Measurements from ENCODE around the gene CDK17.

The CDK17 gene

DNA sequence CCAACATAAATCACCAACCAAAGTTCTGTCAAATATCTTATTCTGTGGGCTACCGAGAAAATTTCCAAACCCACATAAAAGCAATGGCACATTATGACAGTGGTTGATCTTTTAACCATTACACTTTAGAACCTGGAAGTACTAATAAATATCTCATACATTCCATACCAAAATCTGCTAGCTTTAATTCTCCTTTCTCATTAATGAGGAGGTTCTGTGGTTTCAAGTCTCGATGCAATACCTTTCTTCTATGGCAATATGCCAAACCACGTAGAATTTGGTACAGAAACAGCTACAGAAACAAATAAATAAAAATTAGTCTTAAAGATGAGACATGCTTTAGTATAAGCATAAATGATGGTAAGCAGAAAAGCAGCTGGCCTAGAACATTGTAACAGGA, 105.4 kb downstream of the CDK17 start:
- peaks cover 26% of the 10 kb centered on the region; the same call in 1 of the 2 replicates for H3K36me3 ChIP-seq (ENCODE audit: low read length)
- H3K9ac ChIP-seq (ENCODE audit: low read length): peak overlapping the region; percentile 42
- H2AFZ ChIP-seq (ENCODE audit: low read depth, low read length, severe bottlenecking): no peak overlapping the region
- H3F3A ChIP-seq (ENCODE audit: insufficient read depth): peaks cover 47% of the 10 kb centered on the region
- peak overlapping the region; percentile 93 for H3K27ac ChIP-seq (ENCODE audit: low read depth, low read length)
- no peaks in the 10 kb centered on the region for H3K27me3 ChIP-seq (ENCODE audit: low read length)
- H3K4me2 ChIP-seq (ENCODE audit: low read depth, low read length, poor library complexity, severe bottlenecking): peak overlapping the region; percentile 85
- H3K79me2 ChIP-seq (ENCODE audit: insufficient read depth, low read length): peaks cover 8% of the 10 kb centered on the region; the same call in 1 of the 2 replicates
- no peaks in the 10 kb centered on the region for H4K20me1 ChIP-seq (ENCODE audit: low read depth, low read length)
- H3K9me2 ChIP-seq (replicated peaks; ENCODE audit: insufficient read depth, low read length): no peaks in the 10 kb centered on the region
- TF ChIP-seq, protein P1, sequence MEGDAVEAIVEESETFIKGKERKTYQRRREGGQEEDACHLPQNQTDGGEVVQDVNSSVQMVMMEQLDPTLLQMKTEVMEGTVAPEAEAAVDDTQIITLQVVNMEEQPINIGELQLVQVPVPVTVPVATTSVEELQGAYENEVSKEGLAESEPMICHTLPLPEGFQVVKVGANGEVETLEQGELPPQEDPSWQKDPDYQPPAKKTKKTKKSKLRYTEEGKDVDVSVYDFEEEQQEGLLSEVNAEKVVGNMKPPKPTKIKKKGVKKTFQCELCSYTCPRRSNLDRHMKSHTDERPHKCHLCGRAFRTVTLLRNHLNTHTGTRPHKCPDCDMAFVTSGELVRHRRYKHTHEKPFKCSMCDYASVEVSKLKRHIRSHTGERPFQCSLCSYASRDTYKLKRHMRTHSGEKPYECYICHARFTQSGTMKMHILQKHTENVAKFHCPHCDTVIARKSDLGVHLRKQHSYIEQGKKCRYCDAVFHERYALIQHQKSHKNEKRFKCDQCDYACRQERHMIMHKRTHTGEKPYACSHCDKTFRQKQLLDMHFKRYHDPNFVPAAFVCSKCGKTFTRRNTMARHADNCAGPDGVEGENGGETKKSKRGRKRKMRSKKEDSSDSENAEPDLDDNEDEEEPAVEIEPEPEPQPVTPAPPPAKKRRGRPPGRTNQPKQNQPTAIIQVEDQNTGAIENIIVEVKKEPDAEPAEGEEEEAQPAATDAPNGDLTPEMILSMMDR (IDR thresholded peaks at IDR 0.05; ENCODE audit: insufficient read depth, low read length, poor library complexity, severe bottlenecking): no peak
- no peak for TF ChIP-seq EZH2phosphoT487 (conservative IDR thresholded peaks at IDR 0.05; ENCODE audit: low read length)
- H3K9me3 ChIP-seq (ENCODE audit: insufficient read depth, low read length): no peaks in the 10 kb centered on the region
- peak overlapping the region; percentile 32 for H3K4me3 ChIP-seq (ENCODE audit: insufficient read depth, low read length, poor library complexity, severe bottlenecking)

DNA sequence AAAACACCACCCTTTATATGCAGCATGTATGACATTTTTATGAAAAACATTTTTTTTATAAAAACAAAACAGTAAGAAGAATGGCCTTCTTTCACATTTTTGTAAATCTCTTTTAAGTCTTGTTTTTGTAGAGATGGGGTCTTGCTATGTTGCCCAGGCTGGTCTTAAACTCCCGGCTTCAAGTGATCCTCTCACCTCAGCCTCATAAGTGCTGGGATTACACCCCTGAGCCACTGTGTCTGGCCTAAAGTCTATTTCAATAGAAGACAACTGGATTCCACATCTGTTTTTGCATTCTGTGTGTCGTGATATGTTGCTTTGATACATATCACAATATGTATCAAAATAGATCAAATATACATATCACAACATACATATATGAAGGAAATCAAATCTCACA, 107.1 kb downstream of the CDK17 start:
- Histone ChIP-seq H2AFZ (ENCODE audit: low read depth, low read length, severe bottlenecking) (no peak overlapping the region), H3K4me2 (ENCODE audit: low read depth, low read length, poor library complexity, severe bottlenecking) (no peak overlapping the region), H3K9me3 (ENCODE audit: insufficient read depth, low read length) (no peaks in the 10 kb centered on the region), H4K20me1 (ENCODE audit: low read depth, low read length) (no peaks in the 10 kb centered on the region), H3F3A (ENCODE audit: insufficient read depth) (peaks cover 38% of the 10 kb centered on the region), H3K9me2 (replicated peaks; ENCODE audit: insufficient read depth, low read length) (no peaks in the 10 kb centered on the region), H3K9ac (ENCODE audit: low read length) (no peak overlapping the region), H3K27ac (ENCODE audit: low read depth, low read length) (no peak overlapping the region), H3K4me3 (ENCODE audit: insufficient read depth, low read length, poor library complexity, severe bottlenecking) (no peak overlapping the region), H3K79me2 (ENCODE audit: insufficient read depth, low read length) (peaks cover 4% of the 10 kb centered on the region; the same call in 1 of the 2 replicates), H3K36me3 (ENCODE audit: low read length) (peaks cover 30% of the 10 kb centered on the region; the same call in 1 of the 2 replicates), H3K27me3 (ENCODE audit: low read length) (no peaks in the 10 kb centered on the region)
- TF ChIP-seq, protein P1 (IDR thresholded peaks at IDR 0.05; ENCODE audit: insufficient read depth, low read length, poor library complexity, severe bottlenecking): no peak
- TF ChIP-seq EZH2phosphoT487 (conservative IDR thresholded peaks at IDR 0.05; ENCODE audit: low read length): no peak

GRCh38 chr12:96289067-96289466, 111.2 kb downstream of the CDK17 start:
- H2AFZ ChIP-seq (ENCODE audit: low read depth, low read length, severe bottlenecking): no peak overlapping the region
- no peak overlapping the region for H3K27ac ChIP-seq (ENCODE audit: low read depth, low read length)
- H3K9ac ChIP-seq (ENCODE audit: low read length): no peak overlapping the region
- H3K4me3 ChIP-seq (ENCODE audit: insufficient read depth, low read length, poor library complexity, severe bottlenecking): no peak overlapping the region
- peaks cover 6% of the 10 kb centered on the region for H3F3A ChIP-seq (ENCODE audit: insufficient read depth)
- H3K4me2 ChIP-seq (ENCODE audit: low read depth, low read length, poor library complexity, severe bottlenecking): no peak overlapping the region
- peaks cover 58% of the 10 kb centered on the region for H3K36me3 ChIP-seq (ENCODE audit: low read length)
- no peaks in the 10 kb centered on the region for H3K9me3 ChIP-seq (ENCODE audit: insufficient read depth, low read length)
- H3K27me3 ChIP-seq (ENCODE audit: low read length): no peaks in the 10 kb centered on the region
- H3K79me2 ChIP-seq (ENCODE audit: insufficient read depth, low read length): no peaks in the 10 kb centered on the region
- TF ChIP-seq EZH2phosphoT487 (conservative IDR thresholded peaks at IDR 0.05; ENCODE audit: low read length): no peak
- TF ChIP-seq, protein P1 (IDR thresholded peaks at IDR 0.05; ENCODE audit: insufficient read depth, low read length, poor library complexity, severe bottlenecking): no peak
- no peaks in the 10 kb centered on the region for H3K9me2 ChIP-seq (replicated peaks; ENCODE audit: insufficient read depth, low read length)
- H4K20me1 ChIP-seq (ENCODE audit: low read depth, low read length): no peaks in the 10 kb centered on the region
